ENCODE measurements around the gene LIMS1. TPM values are rescaled to one million over a fixed set of nuclear protein-coding genes. Genes with fewer than 3 reads are reported as not detected.

Gene LIMS1
- total and polyA plus RNA-seq, 10 donors: 8.9 to 104 (median 61.2) TPM

- intact Hi-C loops (cut with DNase I; ENCODE audit: low total_unique reads): no loop called here
- Histone ChIP-seq H3K27me3 (replicated peaks in 1 of 7) (no peaks in the 10 kb centered on the region), H3K36me3 (peaks cover 0 to 4% (median 0%) of the 10 kb centered on the region in 6 donors), H3K9me3 (no peaks in the 10 kb centered on the region), H3K4me3 (no peak overlapping the region), H3K4me1 (peaks cover 16 to 56% (median 31%) of the 10 kb centered on the region in 6 donors), H3K27ac (no peak overlapping the region)
- no peak for DNase-seq
- TF ChIP-seq POLR2AphosphoS5 (IDR thresholded peaks at IDR 0.05): peak in 1 of 3 donors; percentile 11
- no peak for TF ChIP-seq POLR2A (IDR thresholded peaks at IDR 0.05)
- WGBS, 5 donors: 66 to 92% (median 79%) methylated on average over 3 of the region's 3 CpGs
Observed at GRCh38 chr2:108605947-108606346, 71.7 kb downstream of the LIMS1 start.

- Histone ChIP-seq H3K4me1 (peaks cover 27 to 74% (median 47%) of the 10 kb centered on the region in 6 donors), H3K27ac (no peak overlapping the region), H3K4me3 (no peak overlapping the region), H3K36me3 (peaks cover 0 to 4% (median 0%) of the 10 kb centered on the region in 6 donors), H3K27me3 (replicated peaks in 1 of 7) (no peaks in the 10 kb centered on the region), H3K9me3 (no peaks in the 10 kb centered on the region)
- 67 to 79% (median 73%) methylated on average over 3 of the region's 3 CpGs for WGBS, 5 donors
- intact Hi-C loops (cut with DNase I; ENCODE audit: low total_unique reads): no loop called here
- no peak for TF ChIP-seq POLR2A (IDR thresholded peaks at IDR 0.05)
- TF ChIP-seq CTCF (IDR thresholded peaks at IDR 0.05 in 8 of 11, conservative IDR thresholded peaks at IDR 0.05 in 3 of 11): peak; percentile 5 to 65 (median 50)
- peak in 1 of 3 donors; percentile 12 for TF ChIP-seq POLR2AphosphoS5 (IDR thresholded peaks at IDR 0.05)
- DNase-seq: no peak
Observed at GRCh38 chr2:108607706-108608301, 73.5 kb downstream of the LIMS1 start.

- Histone ChIP-seq H3K36me3 (no peaks in the 10 kb centered on the region), H3K9me3 (no peaks in the 10 kb centered on the region), H3K4me3 (no peak overlapping the region), H3K4me1 (peaks cover 31 to 100% (median 72%) of the 10 kb centered on the region in 6 donors), H3K27ac (peak overlapping the region in 3 of 8 donors; percentile 12 to 29 (median 15)), H3K27me3 (replicated peaks in 1 of 7) (no peaks in the 10 kb centered on the region)
- intact Hi-C loops (cut with DNase I; ENCODE audit: low total_unique reads): no loop called here
- 54 to 72% (median 62%) methylated on average over 5 of the region's 5 CpGs for WGBS, 5 donors
- DNase-seq: no peak
- TF ChIP-seq CTCF (IDR thresholded peaks at IDR 0.05 in 8 of 11, conservative IDR thresholded peaks at IDR 0.05 in 3 of 11): no peak
- no peak for TF ChIP-seq POLR2A (IDR thresholded peaks at IDR 0.05)
- no peak for TF ChIP-seq POLR2AphosphoS5 (IDR thresholded peaks at IDR 0.05)
Observed at GRCh38 chr2:108611021-108611420, 76.8 kb downstream of the LIMS1 start.

GRCh38 chr2:108612153-108612513 lies 77.9 kb downstream of the LIMS1 start:
- TF ChIP-seq POLR2AphosphoS5 (IDR thresholded peaks at IDR 0.05) (peak in 1 of 3 donors; percentile 59), POLR2A (IDR thresholded peaks at IDR 0.05) (no peak)
- DNase-seq: no peak
- intact Hi-C loops (cut with DNase I; ENCODE audit: low total_unique reads): no loop called here
- 29 to 57% (median 43%) methylated on average over 5 of the region's 5 CpGs for WGBS, 5 donors
- Histone ChIP-seq H3K4me3 (peak overlapping the region in 2 of 8 donors; percentile 12 to 40), H3K36me3 (no peaks in the 10 kb centered on the region), H3K27me3 (replicated peaks in 1 of 7) (no peaks in the 10 kb centered on the region), H3K4me1 (peaks cover 31 to 100% (median 79%) of the 10 kb centered on the region in 6 donors), H3K9me3 (no peaks in the 10 kb centered on the region), H3K27ac (peak overlapping the region in 7 of 8 donors; percentile 41 to 80 (median 70))

- Histone ChIP-seq H3K27ac (peak overlapping the region in 7 of 8 donors; percentile 41 to 80 (median 70)), H3K4me3 (peak overlapping the region in 2 of 8 donors; percentile 12 to 40), H3K4me1 (peaks cover 31 to 100% (median 82%) of the 10 kb centered on the region in 6 donors), H3K27me3 (replicated peaks in 1 of 7) (no peaks in the 10 kb centered on the region), H3K36me3 (no peaks in the 10 kb centered on the region), H3K9me3 (no peaks in the 10 kb centered on the region)
- intact Hi-C loops (cut with DNase I; ENCODE audit: low total_unique reads): no loop called here
- TF ChIP-seq POLR2AphosphoS5 (IDR thresholded peaks at IDR 0.05) (peak in 1 of 3 donors; percentile 45), CTCF (IDR thresholded peaks at IDR 0.05 in 8 of 11, conservative IDR thresholded peaks at IDR 0.05 in 3 of 11) (no peak)
- 56 to 82% (median 70%) methylated on average over 10 of the region's 10 CpGs for WGBS, 5 donors
- peak; percentile 83 for DNase-seq
Observed at GRCh38 chr2:108612514-108613183, 78.4 kb downstream of the LIMS1 start.
